ENCODE data around the gene MMD.

Gene MMD

DNA sequence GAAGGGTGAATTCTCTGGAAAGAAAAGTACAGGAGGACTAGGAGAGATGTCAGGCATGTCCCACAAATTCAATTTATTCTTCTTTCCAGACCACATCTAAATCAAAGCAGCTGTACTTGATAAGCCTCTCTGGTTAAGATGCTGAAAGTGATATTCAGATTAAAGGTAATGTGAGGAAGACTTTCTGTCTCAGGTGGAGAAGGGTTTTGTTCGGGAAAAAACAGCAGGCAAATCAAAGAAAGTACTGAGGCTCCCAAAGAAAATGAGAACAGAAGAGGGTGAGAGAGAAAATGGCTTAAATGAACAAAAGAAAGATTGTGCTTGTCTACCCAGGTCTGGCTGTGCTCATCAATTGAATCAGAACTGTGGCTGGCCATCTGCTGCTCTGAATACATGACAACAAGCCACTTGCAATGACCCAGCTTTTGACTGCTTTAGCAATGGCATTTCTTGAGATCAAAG lies 55.6 kb downstream of the MMD start:
- TF ChIP-seq GATA3 (IDR thresholded peaks at IDR 0.05; ENCODE audit: low read depth, low read length) (peak; percentile 97), GATA2 (IDR thresholded peaks at IDR 0.05; ENCODE audit: low read depth, low read length) (peak; percentile 92)

DNA sequence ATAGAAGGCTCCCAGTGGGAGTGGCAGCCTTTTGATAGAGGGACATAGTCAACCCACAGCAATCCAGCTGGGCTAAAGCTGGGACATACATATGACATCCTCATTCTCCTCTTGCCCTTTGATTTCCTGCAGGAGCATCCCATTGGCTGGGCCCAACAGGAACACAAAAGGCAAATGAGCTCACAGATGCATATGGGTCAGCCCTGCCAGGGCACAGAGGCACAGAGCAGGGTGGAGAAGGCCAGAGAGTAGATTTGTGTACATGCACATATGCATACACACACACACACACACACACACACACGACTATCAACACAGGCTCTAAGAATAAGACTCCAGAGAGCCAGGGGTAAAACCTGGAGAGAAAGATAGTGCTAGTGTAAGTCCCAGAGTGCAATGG lies 58.6 kb downstream of the MMD start:
- TF ChIP-seq GATA3 (IDR thresholded peaks at IDR 0.05; ENCODE audit: low read depth, low read length) (no peak), GATA2 (IDR thresholded peaks at IDR 0.05; ENCODE audit: low read depth, low read length) (no peak)

GRCh38 chr17:55360971-55361370 lies 60.7 kb downstream of the MMD start:
- TF ChIP-seq GATA3 (IDR thresholded peaks at IDR 0.05; ENCODE audit: low read depth, low read length) (no peak), GATA2 (IDR thresholded peaks at IDR 0.05; ENCODE audit: low read depth, low read length) (no peak)

DNA sequence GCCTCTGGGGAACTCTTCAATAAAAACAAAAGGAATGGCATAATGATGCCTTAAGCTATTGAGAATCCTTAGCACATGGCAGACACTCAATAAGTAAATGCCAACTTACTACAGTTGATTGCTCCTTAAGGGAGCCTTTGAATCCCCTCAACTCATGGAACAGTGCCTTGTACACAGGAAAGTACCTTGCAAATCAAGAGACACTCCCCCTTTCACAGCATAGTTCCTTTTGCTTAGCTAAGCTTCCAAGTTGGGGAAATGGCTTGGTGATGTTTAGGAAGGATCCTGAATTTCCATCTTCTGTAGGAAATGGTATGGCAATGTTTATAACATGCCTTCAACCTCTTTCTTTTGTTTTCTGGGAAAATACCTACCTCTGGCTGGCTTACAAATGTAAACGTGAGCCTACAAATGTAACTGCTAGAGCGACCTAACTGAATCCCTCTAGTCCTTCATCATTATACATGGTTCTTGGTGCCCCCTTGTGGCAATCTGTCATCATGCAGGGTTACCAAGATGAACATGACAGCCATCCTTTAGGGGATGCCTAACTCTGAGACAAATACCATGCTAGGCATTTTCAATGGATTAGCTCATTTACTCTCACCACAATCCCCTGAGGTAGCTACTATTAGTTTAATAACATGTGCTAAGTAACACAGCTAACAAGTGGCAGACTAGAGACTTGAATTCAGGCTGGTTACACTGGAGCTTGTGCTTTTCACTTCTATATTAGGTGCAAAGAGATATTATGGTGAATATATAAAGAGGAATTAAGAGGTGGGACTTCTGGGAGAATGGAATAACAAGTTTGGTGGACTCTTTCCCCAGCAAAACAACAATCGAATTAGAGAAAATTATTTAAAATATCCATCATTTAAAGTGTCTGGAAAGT lies 65.0 kb downstream of the MMD start:
- TF ChIP-seq GATA2 (IDR thresholded peaks at IDR 0.05; ENCODE audit: low read depth, low read length), result no peak
- no peak for TF ChIP-seq GATA3 (IDR thresholded peaks at IDR 0.05; ENCODE audit: low read depth, low read length)

DNA sequence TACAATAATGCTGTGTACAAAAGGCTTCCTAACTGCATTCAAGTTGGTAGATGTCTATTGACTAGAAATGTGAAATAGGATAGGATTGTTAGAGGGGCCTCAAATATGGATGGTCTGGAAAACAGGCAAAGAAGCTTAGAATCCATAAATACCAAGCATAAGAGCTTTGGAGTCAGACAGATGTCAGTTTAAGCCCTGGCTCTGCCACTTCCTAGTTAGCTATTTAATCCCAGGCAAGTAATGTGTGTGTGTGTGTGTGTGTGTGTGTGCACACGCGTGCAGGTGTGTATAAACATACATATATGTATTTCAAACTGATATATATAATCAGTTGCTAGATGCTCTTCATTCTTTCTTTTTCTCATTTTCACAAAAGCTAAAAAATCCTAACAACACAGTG lies 66.7 kb downstream of the MMD start:
- TF ChIP-seq GATA2 (IDR thresholded peaks at IDR 0.05; ENCODE audit: low read depth, low read length), result no peak
- no peak for TF ChIP-seq GATA3 (IDR thresholded peaks at IDR 0.05; ENCODE audit: low read depth, low read length)

DNA sequence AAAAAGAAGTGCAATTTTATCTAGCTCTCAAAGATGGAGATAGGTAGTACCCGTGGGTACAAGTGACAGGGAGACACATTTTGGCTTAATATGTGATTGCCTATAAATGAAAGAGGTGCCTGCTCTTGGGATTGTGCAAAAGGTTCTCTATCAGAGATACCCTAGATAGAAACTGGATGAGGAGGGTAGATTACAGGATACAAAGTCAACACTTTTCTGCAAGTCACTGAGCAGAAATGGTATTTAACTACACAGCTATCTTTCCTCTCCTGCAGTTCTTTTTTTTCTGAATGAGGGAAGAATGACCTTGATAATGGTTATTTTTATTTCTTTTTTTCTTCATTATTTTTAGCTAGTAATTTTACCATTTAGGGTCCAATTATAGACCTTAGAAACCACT lies 67.6 kb downstream of the MMD start:
- TF ChIP-seq GATA2 (IDR thresholded peaks at IDR 0.05; ENCODE audit: low read depth, low read length), result no peak
- TF ChIP-seq GATA3 (IDR thresholded peaks at IDR 0.05; ENCODE audit: low read depth, low read length), result no peak

DNA sequence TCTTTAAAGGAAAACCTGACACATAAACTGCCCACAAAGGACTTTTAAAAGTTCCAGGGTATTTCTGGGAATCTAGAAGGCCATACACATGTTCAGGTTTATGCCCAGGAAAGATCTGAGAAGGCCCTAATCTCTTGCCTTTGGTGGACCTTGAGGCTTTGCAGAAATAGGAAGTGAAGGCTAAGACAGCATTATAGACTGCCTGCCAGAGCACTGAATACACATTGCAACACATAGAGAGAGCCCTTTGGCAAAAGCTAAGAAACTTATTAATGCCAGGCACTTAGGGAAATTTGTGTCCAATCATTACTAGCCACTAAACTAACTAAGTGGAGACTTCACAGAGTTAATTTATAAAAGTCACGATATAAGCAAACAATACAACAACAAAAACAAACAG lies 70.4 kb downstream of the MMD start:
- no peak for TF ChIP-seq GATA2 (IDR thresholded peaks at IDR 0.05; ENCODE audit: low read depth, low read length)
- TF ChIP-seq GATA3 (IDR thresholded peaks at IDR 0.05; ENCODE audit: low read depth, low read length), result no peak

DNA sequence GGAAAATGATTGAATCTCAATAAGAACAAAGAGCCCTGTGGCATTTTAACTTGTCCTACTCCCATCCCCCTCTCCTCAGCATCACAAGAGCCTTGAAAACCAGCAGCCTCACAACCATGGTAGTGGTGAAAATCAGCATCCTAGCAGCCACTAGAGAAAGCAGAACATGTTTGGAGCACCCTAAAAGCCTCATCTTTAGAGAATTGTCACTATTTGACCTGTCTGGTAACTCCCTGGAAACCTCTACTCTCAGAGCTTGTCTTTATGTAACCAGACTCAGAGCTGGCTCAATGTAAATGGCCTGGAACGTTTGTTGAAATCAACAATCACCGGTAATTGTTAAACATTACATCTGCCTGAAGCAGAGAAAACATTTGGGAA lies 70.8 kb downstream of the MMD start:
- TF ChIP-seq GATA2 (IDR thresholded peaks at IDR 0.05; ENCODE audit: low read depth, low read length) (no peak), GATA3 (IDR thresholded peaks at IDR 0.05; ENCODE audit: low read depth, low read length) (no peak)

DNA sequence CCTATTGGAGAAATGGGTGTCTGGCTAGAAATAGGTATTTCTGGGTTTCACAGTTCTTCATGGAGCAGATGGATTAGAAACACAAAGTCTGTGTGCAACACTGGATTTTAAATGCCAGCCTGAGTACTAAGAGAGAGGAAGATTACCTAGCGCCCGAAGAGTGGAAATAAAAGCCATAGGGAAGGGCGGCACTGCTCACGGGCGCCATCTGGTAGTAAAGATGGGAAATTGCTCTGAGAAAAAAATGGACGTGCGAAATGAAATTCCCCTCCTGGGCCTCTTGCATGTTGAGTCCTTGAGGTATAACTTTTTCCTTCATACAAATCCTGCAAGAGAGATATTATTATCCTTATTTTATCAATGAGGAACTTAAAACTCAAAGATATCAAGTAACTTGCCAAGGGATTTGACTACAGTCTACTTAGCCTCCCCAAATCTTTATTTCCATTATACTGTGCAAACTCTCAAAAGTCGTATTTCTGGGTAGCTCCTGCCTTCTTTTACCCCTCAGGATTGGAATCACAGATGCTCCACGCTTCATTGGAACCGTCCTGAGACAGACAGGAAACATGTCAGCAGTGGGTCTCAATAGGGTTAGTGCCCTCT lies 72.8 kb downstream of the MMD start:
- no peak for TF ChIP-seq GATA2 (IDR thresholded peaks at IDR 0.05; ENCODE audit: low read depth, low read length)
- no peak for TF ChIP-seq GATA3 (IDR thresholded peaks at IDR 0.05; ENCODE audit: low read depth, low read length)

GRCh38 chr17:55347341-55347740 lies 74.3 kb downstream of the MMD start:
- TF ChIP-seq GATA3 (IDR thresholded peaks at IDR 0.05; ENCODE audit: low read depth, low read length) (no peak), GATA2 (IDR thresholded peaks at IDR 0.05; ENCODE audit: low read depth, low read length) (no peak)

DNA sequence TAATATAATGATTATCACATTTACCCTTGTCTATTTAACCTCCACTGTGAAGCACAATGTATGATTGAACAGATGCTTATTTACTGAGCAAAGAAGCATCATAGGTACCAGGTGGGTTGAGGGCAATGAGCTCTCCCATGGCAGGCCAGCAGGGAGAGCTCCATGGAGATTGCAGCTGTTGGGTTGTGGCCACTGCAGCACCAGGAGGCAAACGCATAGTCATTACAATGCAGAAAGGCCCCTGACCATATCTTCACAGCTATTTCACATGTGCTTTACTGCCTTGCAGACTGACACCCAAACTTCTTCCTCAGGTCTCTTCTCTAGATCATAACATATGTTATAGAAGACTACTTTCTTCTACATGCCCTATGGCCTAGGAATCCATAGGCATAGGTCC lies 75.0 kb downstream of the MMD start:
- TF ChIP-seq GATA2 (IDR thresholded peaks at IDR 0.05; ENCODE audit: low read depth, low read length) (no peak), GATA3 (IDR thresholded peaks at IDR 0.05; ENCODE audit: low read depth, low read length) (no peak)

GRCh38 chr17:55345132-55345531 lies 76.5 kb downstream of the MMD start:
- TF ChIP-seq GATA3 (IDR thresholded peaks at IDR 0.05; ENCODE audit: low read depth, low read length), result no peak
- no peak for TF ChIP-seq GATA2 (IDR thresholded peaks at IDR 0.05; ENCODE audit: low read depth, low read length)

DNA sequence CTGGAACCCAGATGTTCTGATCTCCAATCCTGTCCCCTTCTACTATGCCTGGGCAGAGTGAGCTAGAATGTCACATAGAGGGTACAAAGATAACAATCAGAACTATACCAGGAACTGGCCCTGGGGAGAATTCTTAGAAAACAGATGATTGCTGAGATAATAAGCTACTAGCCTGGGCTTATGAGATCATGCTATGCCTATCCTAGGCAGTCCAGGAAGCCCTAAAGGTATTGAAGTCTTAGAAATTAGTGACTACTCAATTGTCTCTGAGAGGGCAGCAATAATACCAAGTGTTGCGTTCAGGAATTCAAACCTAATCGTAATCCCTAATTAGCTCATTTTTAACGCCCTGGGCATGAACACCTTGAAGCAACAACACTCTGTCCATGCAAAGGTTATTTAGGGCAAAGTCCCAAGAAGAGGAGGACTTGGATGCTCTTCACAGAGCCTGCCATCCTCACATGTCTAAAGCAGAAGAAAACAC lies 77.1 kb downstream of the MMD start:
- TF ChIP-seq GATA3 (IDR thresholded peaks at IDR 0.05; ENCODE audit: low read depth, low read length) (peak; percentile 74), GATA2 (IDR thresholded peaks at IDR 0.05; ENCODE audit: low read depth, low read length) (peak; percentile 80)

DNA sequence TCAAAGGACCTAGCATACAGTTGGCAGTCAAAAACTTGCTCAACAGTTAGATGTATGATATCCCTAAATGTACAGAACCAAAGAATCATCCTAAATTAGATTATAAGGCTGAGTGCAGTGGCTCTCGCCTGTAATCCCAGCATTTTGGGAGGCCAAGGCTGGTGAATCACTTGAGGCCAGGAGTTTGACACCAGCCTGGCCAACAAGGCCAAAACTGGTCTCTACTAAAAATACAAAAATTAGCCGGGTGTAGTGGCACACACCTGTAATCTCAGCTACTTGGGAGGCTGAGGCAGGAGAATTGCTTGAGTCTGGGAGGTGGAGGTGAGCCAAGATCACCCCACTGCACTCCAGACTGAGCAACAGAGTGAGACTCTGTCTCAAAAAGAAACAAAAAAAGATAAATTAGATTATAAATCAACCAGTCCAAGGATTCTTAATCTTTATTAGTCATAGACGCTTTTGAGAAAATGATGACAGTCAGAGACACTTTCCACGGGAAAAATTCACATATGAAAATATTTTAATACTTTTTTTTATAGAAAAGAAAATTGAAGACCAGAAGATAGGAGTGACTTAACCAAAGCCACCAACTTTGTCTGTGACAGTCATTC lies 77.6 kb downstream of the MMD start:
- TF ChIP-seq GATA2 (IDR thresholded peaks at IDR 0.05; ENCODE audit: low read depth, low read length), result no peak
